GM12878 (cell line): ENCODE results near the gene RIC1. TPM values are rescaled to one million over a fixed set of nuclear protein-coding genes. Genes with fewer than 3 reads are reported as not detected.

Experiments used
- ATAC-seq: fragments of 200-7000 bp; cut with Tn5 transposase; 3 replicates; pipeline ENCODE4 v1.9.1; 2020; ENCODE audit warnings: mild to moderate bottlenecking, moderate library complexity
- BruUV-seq: library from RNA; stranded (reverse); fragments of 400-500 nt; replicated peaks from 2 replicates; lab custom pipeline; 2021; lab: Mats Ljungman, UMichigan
- CTCF ChIA-PET: fragments of 300-600 bp; sonication (Branson Sonifier 250); formaldehyde crosslinking; extraction: SDS; loops from one replicate; lab custom pipeline; 2021; ENCODE audit warnings: inconsistent platforms; lab: Yijun Ruan, JAX
- POLR2A ChIA-PET: fragments of 350-600 bp; formaldehyde crosslinking; extraction: SDS; loops from one replicate; lab custom pipeline; 2021; ENCODE audit warnings: inconsistent platforms; lab: Charles Lee
- RAD21 ChIA-PET: fragments of 300-600 bp; sonication (Branson Sonifier 250); formaldehyde crosslinking; loops from one replicate; lab custom pipeline; 2023; ENCODE audit warnings: antibody characterized with exemption; ENCODE audit not compliant: unreplicated experiment; lab: Charles Lee
- SMC1A ChIA-PET: fragments of 300-600 bp; sonication (Branson Sonifier 250); formaldehyde crosslinking; loops from one replicate; lab custom pipeline; 2023; ENCODE audit not compliant: unreplicated experiment, uncharacterized antibody; lab: Charles Lee
- DNase-seq: peaks from one replicate; pipeline ENCODE4 v3.0.0-alpha.2; 2011; ENCODE audit warnings: low read depth, low spot score
- FAIRE-seq: peaks from 3 replicates; lab custom pipeline; 2011; peaks lifted over from hg19 to GRCh38; lab: Jason Lieb, UNC
- H2AFZ ChIP-seq: 2 replicates; pipeline ENCODE4 v1.6.0; 2011; ENCODE audit warnings: low read depth, low read length, control low read depth; ENCODE audit not compliant: control insufficient read depth
- H3K27ac ChIP-seq: 2 replicates; pipeline ENCODE4 v1.5.1; 2011; ENCODE audit warnings: control low read depth; ENCODE audit not compliant: control insufficient read depth, insufficient read depth
- H3K27me3 ChIP-seq, 2 experiments: replicated peaks in 1 of 2; 2 replicates each; pipeline versions ENCODE4 v1.6.0 to v1.6.1; 2011; ENCODE audit warnings: low read length in 1 of 2; ENCODE audit not compliant: control insufficient read depth in 2 of 2, insufficient read depth in 2 of 2
- H3K36me3 ChIP-seq, 2 experiments: 2 replicates each; pipeline ENCODE4 v1.5.1; 2011; ENCODE audit warnings: low read length in 1 of 2; ENCODE audit not compliant: control insufficient read depth in 2 of 2, insufficient read depth in 2 of 2
- H3K4me1 ChIP-seq: 2 replicates; pipeline ENCODE4 v1.6.1; 2011; ENCODE audit warnings: mild to moderate bottlenecking, low read length, moderate library complexity, mixed read lengths; ENCODE audit not compliant: control insufficient read depth, insufficient read depth
- H3K4me2 ChIP-seq: 2 replicates; pipeline ENCODE4 v1.6.0; 2011; ENCODE audit warnings: control low read depth; ENCODE audit not compliant: control insufficient read depth, insufficient read depth
- H3K4me3 ChIP-seq: fragments of 200-600 bp; sonication (generic); 2 replicates; pipeline ENCODE4 v1.5.1; 2016
- H3K79me2 ChIP-seq: 2 replicates; pipeline ENCODE4 v1.6.0; 2011; ENCODE audit warnings: low read length; ENCODE audit not compliant: control insufficient read depth, insufficient read depth
- H3K9ac ChIP-seq: 2 replicates; pipeline ENCODE4 v1.8.0; 2011; ENCODE audit warnings: low read length, control low read depth, mixed read lengths; ENCODE audit not compliant: control insufficient read depth, insufficient read depth
- H3K9me3 ChIP-seq: replicated peaks from 3 replicates; pipeline ENCODE4 v1.5.1; 2011; ENCODE audit warnings: mild to moderate bottlenecking, low read length; ENCODE audit not compliant: control insufficient read depth, insufficient read depth
- H4K20me1 ChIP-seq: 2 replicates; pipeline ENCODE4 v1.6.0; 2011; ENCODE audit not compliant: control insufficient read depth, insufficient read depth
- BACH1 ChIP-seq: fragments of 450-650 bp; IDR thresholded peaks from 2 replicates; pipeline ENCODE4 v1.6.1; 2017; ENCODE audit warnings: mild to moderate bottlenecking, borderline replicate concordance
- BCL3 ChIP-seq: IDR thresholded peaks from 2 replicates; pipeline ENCODE4 v1.6.1; 2011; ENCODE audit warnings: borderline replicate concordance, low read depth, mild to moderate bottlenecking, moderate library complexity, low read length; ENCODE audit not compliant: insufficient read depth, poor library complexity, severe bottlenecking
- BMI1 ChIP-seq: fragments of 450-650 bp; IDR thresholded peaks from 2 replicates; pipeline ENCODE4 v1.6.1; 2016; ENCODE audit warnings: mild to moderate bottlenecking, moderate library complexity, borderline replicate concordance
- CHD2 ChIP-seq: IDR thresholded peaks from 2 replicates; pipeline ENCODE4 v1.6.1; 2011; ENCODE audit warnings: low read depth, low read length, improper control_type of control experiment, borderline replicate concordance
- EP300 ChIP-seq, 2 experiments: fragments of 150-350 bp in 1 of 2; IDR thresholded peaks; 2 replicates each; pipeline ENCODE4 v1.6.1; 2011 to 2012; ENCODE audit warnings: low read depth in 2 of 2, low read length in 2 of 2, borderline replicate concordance in 1 of 2, improper control_type of control experiment in 1 of 2, inconsistent platforms in 1 of 2; ENCODE audit not compliant: control insufficient read depth in 1 of 2
- NRF1 ChIP-seq: conservative IDR thresholded peaks from 2 replicates; pipeline ENCODE4 v1.6.1; 2011; ENCODE audit warnings: mild to moderate bottlenecking, low read depth, low read length, improper control_type of control experiment
- POLR2A ChIP-seq: IDR thresholded peaks from 2 replicates; pipeline ENCODE4 v1.6.1; 2011; ENCODE audit warnings: low read depth, mild to moderate bottlenecking, low read length
- POLR2AphosphoS5 ChIP-seq: IDR thresholded peaks from 2 replicates; pipeline ENCODE4 v1.6.1; 2011; ENCODE audit warnings: mild to moderate bottlenecking, low read length, inconsistent platforms
- RELA ChIP-seq: fragments of 450-650 bp; IDR thresholded peaks from 2 replicates; pipeline ENCODE4 v1.8.0; 2014; ENCODE audit warnings: borderline replicate concordance; ENCODE audit not compliant: partially characterized antibody
- WGBS: methylation state at CpG from one replicate; pipeline ENCODE4 v1.1.6; 2016; ENCODE audit warnings: low lambda C conversion rate; ENCODE audit not compliant: insufficient replicate concordance, insufficient coverage; ENCODE audit errors: missing lambda C conversion rate; 5-methylcytosine and 5-hydroxymethylcytosine counted together
- in situ Hi-C: fragments of 300-500 bp; cut with MboI; formaldehyde crosslinking; loops from 9 replicates; pipeline ENCODE4 v1.14.3; 2018; ENCODE audit warnings: mixed read lengths
- intact Hi-C: fragments of 100-400 bp; cut with micrococcal nuclease; formaldehyde crosslinking; loops from one replicate; pipeline ENCODE4 v1.14.2; 2022; ENCODE audit not compliant: unreplicated experiment
- polyA plus RNA-seq, 11 experiments: library from polyadenylated mRNA; depleted of rRNA in 4 of 11; unstranded in 6 of 11; stranded (reverse) in 5 of 11; fragments of >200 nt; fragmentation: Nextera tagmentation in 4 of 11; fragmentation: Illumina TruSeq in 1 of 11; extraction: Ambion mirVana in 4 of 11; extraction: Trizol in 1 of 11; gene quantifications; 1 replicate in 1 of 11; 2 replicates in 10 of 11; pipeline versions ENCODE4 v1.2.1 to v1.2.3, GENCODE V29; 2011 to 2016; ENCODE audit warnings: inconsistent platforms in 2 of 11, missing spikeins in 2 of 11, low read depth in 1 of 11
- total RNA-seq, 4 experiments: library from RNA; depleted of rRNA in 3 of 4; stranded (reverse); fragments of >200 nt in 3 of 4; fragmentation: Illumina TruSeq in 1 of 4; extraction: Trizol in 1 of 4; gene quantifications; 2 replicates each; pipeline versions ENCODE4 v1.2.1 to v1.2.3, GENCODE V29; 2013 to 2021
- TF ChIP-seq, protein P1 (sequence below): IDR thresholded peaks from 2 replicates; pipeline ENCODE4 v1.6.1; 2012; ENCODE audit warnings: mild to moderate bottlenecking, low read depth, low read length

Gene RIC1
- total and polyA plus RNA-seq, 10 of the 15 experiments (the other 5 are each of a cell fraction or from before 2014, with no cell fraction given), result 6.2 to 59.8 (median 33.3) TPM

DNA sequence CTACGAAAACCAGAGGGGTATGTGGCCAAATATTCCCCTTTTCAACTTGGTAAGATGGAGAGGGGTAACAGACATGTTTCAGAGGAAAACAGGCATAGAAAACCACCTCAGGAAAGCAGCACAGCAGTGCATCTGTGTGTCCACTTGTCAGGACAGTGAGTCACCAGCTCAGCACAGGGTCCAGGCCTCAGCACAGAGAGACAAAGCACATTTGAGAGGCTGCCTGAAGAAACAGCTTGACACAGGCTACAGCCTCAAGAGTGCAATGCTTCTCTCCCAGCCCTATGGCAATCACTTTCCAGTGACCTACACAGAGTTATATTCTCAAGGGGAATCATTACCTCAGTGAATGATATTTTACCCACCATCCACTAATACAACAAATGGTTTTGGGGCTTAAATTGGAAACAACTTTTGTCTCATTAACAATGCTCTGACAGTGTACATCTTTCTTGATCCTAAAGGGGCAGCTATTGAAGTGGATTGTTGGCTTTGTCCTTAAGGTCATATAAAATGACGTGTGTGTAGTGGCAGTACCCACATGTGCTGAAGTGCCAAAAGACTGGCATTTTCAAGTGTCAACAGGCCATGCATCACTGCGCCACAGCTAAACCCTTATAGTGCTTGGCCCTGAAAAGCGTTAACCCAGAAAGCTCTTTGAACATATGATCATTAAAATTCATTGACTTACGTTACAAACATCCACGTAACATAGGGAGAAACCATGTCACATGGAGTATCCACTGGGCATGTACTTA lies 157.6 kb downstream of the RIC1 start:
- H4K20me1 ChIP-seq, result no peaks in the 10 kb centered on the region
- intact Hi-C loops, result no loop called here
- H2AFZ ChIP-seq, result no peak overlapping the region
- ChIA-PET SMC1A (interaction anchor here (0.8 to 1.5 kb wide), 3 partner anchors 46 to 156 kb away, joined by 3 to 4 read pairs (median 3); partner anchors contain the start of gene ERMP1), POLR2A (interaction anchor here (0.8 kb wide), 1 partner anchor 44 kb away, joined by 3 read pairs; no protein-coding TSS in a partner anchor), RAD21 (interaction anchor here (0.6 kb wide), 1 partner anchor 236 kb away, joined by 3 read pairs; no protein-coding TSS in a partner anchor), CTCF (interaction anchor here (1.5 kb wide), 1 partner anchor 19 kb away, joined by 4 read pairs; no protein-coding TSS in a partner anchor)
- H3K9ac ChIP-seq, result no peak overlapping the region
- FAIRE-seq (no peak), DNase-seq (no peak), ATAC-seq (peak; percentile 44)
- 99% methylated on average over 6 of the region's 6 CpGs for WGBS
- TF ChIP-seq POLR2AphosphoS5 (0 out of 2 replicates have a peak, but pooled peaks have one; percentile 23), POLR2A (peak; percentile 64), EP300 (IDR thresholded peaks at IDR 0.05; ENCODE audit: borderline replicate concordance in 1 of 2, control insufficient read depth in 1 of 2, low read depth in 2 of 2, low read length in 2 of 2) (no peak)
- H3K79me2 ChIP-seq, result no peaks in the 10 kb centered on the region
- BruUV-seq, result no TSS peak
- H3K9me3 ChIP-seq, result peaks cover under 1% of the 10 kb centered on the region; the same call in 1 of the 3 replicates
- no peak overlapping the region for H3K27ac ChIP-seq
- H3K4me3 ChIP-seq, result no peak overlapping the region
- in situ Hi-C loops, result no loop called here
- no peak overlapping the region for H3K4me2 ChIP-seq
- no peaks in the 10 kb centered on the region for H3K27me3 ChIP-seq
- H3K36me3 ChIP-seq, result peaks cover 15 to 21% of the 10 kb centered on the region in 2 experiments
- no peaks in the 10 kb centered on the region for H3K4me1 ChIP-seq

- intact Hi-C loops, result no loop called here
- no peak for TF ChIP-seq CHD2
- TF ChIP-seq NRF1, result no peak
- TF ChIP-seq, protein P1, sequence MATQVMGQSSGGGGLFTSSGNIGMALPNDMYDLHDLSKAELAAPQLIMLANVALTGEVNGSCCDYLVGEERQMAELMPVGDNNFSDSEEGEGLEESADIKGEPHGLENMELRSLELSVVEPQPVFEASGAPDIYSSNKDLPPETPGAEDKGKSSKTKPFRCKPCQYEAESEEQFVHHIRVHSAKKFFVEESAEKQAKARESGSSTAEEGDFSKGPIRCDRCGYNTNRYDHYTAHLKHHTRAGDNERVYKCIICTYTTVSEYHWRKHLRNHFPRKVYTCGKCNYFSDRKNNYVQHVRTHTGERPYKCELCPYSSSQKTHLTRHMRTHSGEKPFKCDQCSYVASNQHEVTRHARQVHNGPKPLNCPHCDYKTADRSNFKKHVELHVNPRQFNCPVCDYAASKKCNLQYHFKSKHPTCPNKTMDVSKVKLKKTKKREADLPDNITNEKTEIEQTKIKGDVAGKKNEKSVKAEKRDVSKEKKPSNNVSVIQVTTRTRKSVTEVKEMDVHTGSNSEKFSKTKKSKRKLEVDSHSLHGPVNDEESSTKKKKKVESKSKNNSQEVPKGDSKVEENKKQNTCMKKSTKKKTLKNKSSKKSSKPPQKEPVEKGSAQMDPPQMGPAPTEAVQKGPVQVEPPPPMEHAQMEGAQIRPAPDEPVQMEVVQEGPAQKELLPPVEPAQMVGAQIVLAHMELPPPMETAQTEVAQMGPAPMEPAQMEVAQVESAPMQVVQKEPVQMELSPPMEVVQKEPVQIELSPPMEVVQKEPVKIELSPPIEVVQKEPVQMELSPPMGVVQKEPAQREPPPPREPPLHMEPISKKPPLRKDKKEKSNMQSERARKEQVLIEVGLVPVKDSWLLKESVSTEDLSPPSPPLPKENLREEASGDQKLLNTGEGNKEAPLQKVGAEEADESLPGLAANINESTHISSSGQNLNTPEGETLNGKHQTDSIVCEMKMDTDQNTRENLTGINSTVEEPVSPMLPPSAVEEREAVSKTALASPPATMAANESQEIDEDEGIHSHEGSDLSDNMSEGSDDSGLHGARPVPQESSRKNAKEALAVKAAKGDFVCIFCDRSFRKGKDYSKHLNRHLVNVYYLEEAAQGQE, result no peak
- TF ChIP-seq BACH1, result no peak
- no peak for TF ChIP-seq BCL3
- TF ChIP-seq RELA, result no peak
- TF ChIP-seq BMI1, result no peak
These were observed 158.3 kb downstream of the RIC1 start for GRCh38 chr9:5787220-5787619.

More at GRCh38 chr9:5787220-5787619, 158.3 kb downstream of the RIC1 start:
- WGBS, result 94% methylated on average over 2 of the region's 2 CpGs
- ChIA-PET CTCF (no interaction called here), POLR2A (no interaction called here), RAD21 (no interaction called here), SMC1A (interaction anchor here (0.8 to 1.5 kb wide), 3 partner anchors 46 to 156 kb away, joined by 3 to 4 read pairs (median 3); partner anchors contain the start of gene ERMP1)
- no peak overlapping the region for H3K27ac ChIP-seq
- peaks cover 15 to 21% of the 10 kb centered on the region in 2 experiments for H3K36me3 ChIP-seq
- no peak overlapping the region for H3K4me3 ChIP-seq
- no TSS peak for BruUV-seq
- H3K4me2 ChIP-seq, result no peak overlapping the region
- no peaks in the 10 kb centered on the region for H4K20me1 ChIP-seq
- H3K79me2 ChIP-seq, result no peaks in the 10 kb centered on the region
- no peak for DNase-seq
- no peak for ATAC-seq
- no peaks in the 10 kb centered on the region for H3K9me3 ChIP-seq
- no peak overlapping the region for H2AFZ ChIP-seq
- no peak for FAIRE-seq
- in situ Hi-C loops, result no loop called here
- no peaks in the 10 kb centered on the region for H3K4me1 ChIP-seq
- H3K9ac ChIP-seq, result no peak overlapping the region
- H3K27me3 ChIP-seq, result no peaks in the 10 kb centered on the region
